HepG2 (cell line): ENCODE data around the gene AUNIP. TPM values are rescaled to one million over a fixed set of nuclear protein-coding genes. Genes with fewer than 3 reads are reported as not detected.

Experiments used
- DNMT3B ChIP-seq: conservative IDR thresholded peaks from 2 replicates; pipeline ENCODE4 v1.6.1; 2016; ENCODE audit warnings: missing biosample characterization, control low read depth
- HNF4A ChIP-seq: sonication (generic); formaldehyde crosslinking; IDR thresholded peaks from 2 replicates; pipeline ENCODE4 v1.4.0; 2020; ENCODE audit warnings: missing genetic modification reagents
- MTF2 ChIP-seq: sonication (generic); formaldehyde crosslinking; IDR thresholded peaks from 2 replicates; pipeline ENCODE4 v1.5.0; 2020; ENCODE audit warnings: missing genetic modification reagents, borderline replicate concordance
- NCOR1 ChIP-seq: fragments of 200-600 bp; sonication (generic); IDR thresholded peaks from 2 replicates; pipeline ENCODE4 v1.7.0; 2017; ENCODE audit warnings: antibody characterized with exemption, low read length, borderline replicate concordance
- SNAPC4 ChIP-seq: sonication (generic); formaldehyde crosslinking; IDR thresholded peaks from 2 replicates; pipeline ENCODE4 v1.4.0; 2020; ENCODE audit warnings: mild to moderate bottlenecking, missing genetic modification reagents
- SRY ChIP-seq: sonication (generic); formaldehyde crosslinking; IDR thresholded peaks from 2 replicates; pipeline ENCODE4 v1.8.0; 2022; ENCODE audit warnings: mild to moderate bottlenecking, missing genetic modification reagents
- XBP1 ChIP-seq: sonication (generic); formaldehyde crosslinking; IDR thresholded peaks from 2 replicates; pipeline ENCODE4 v1.5.0; 2020; ENCODE audit warnings: missing genetic modification reagents
- ZFP1 ChIP-seq: IDR thresholded peaks from 2 replicates; pipeline ENCODE4 v1.6.1; 2016
- ZNF501 ChIP-seq: sonication (generic); formaldehyde crosslinking; IDR thresholded peaks from 2 replicates; pipeline ENCODE4 v1.5.1; 2020; ENCODE audit warnings: mild to moderate bottlenecking, moderate library complexity, missing genetic modification reagents
- ZNF747 ChIP-seq: sonication (generic); formaldehyde crosslinking; IDR thresholded peaks from 2 replicates; pipeline ENCODE4 v1.8.1; 2023; ENCODE audit warnings: missing genetic modification reagents, mild to moderate bottlenecking, borderline replicate concordance
- ZNF772 ChIP-seq: sonication (generic); formaldehyde crosslinking; IDR thresholded peaks from 2 replicates; pipeline ENCODE4 v1.5.0; 2020; ENCODE audit warnings: mild to moderate bottlenecking, missing genetic modification reagents
- polyA plus RNA-seq, 8 experiments: library from polyadenylated mRNA; depleted of rRNA in 3 of 8; stranded (reverse) in 7 of 8; unstranded in 1 of 8; fragments of >200 nt; fragmentation: Illumina TruSeq in 4 of 8; extraction: Trizol in 4 of 8; gene quantifications; 2 replicates each; pipeline versions ENCODE4 v1.2.1 to v1.2.3, GENCODE V29; 2011 to 2016; ENCODE audit warnings: low read depth in 4 of 8, missing spikeins in 1 of 8, mixed read lengths in 1 of 8; ENCODE audit not compliant: insufficient read depth in 1 of 8
- total RNA-seq, 5 experiments: library from RNA; depleted of rRNA; stranded (reverse); fragments of >200 nt; fragmentation: Illumina TruSeq; extraction: Trizol; gene quantifications; 2 replicates each; pipeline ENCODE4 v1.2.3, GENCODE V29; 2016; ENCODE audit warnings: low read depth in 1 of 5
- TF ChIP-seq, protein P1 (sequence below): sonication (generic); formaldehyde crosslinking; IDR thresholded peaks from 2 replicates; pipeline ENCODE4 v1.5.1; 2020; ENCODE audit warnings: missing genetic modification reagents, mild to moderate bottlenecking, borderline replicate concordance
- TF ChIP-seq, protein P2 (sequence below): sonication (generic); formaldehyde crosslinking; IDR thresholded peaks from one replicate; pipeline ENCODE4 v1.5.1; 2020; ENCODE audit warnings: mild to moderate bottlenecking, missing genetic modification reagents; ENCODE audit errors: not compliant biosample characterization

AUNIP gene
- total and polyA plus RNA-seq, 2 of the 13 experiments (the other 11 are each of a cell fraction or from before 2014, with no cell fraction given), result 3.8 to 12.3 TPM

- TF ChIP-seq SNAPC4 (CRISPR knock-in tag), result peak; percentile 41; the same call in 1 of the 2 replicates
- TF ChIP-seq, protein P1, sequence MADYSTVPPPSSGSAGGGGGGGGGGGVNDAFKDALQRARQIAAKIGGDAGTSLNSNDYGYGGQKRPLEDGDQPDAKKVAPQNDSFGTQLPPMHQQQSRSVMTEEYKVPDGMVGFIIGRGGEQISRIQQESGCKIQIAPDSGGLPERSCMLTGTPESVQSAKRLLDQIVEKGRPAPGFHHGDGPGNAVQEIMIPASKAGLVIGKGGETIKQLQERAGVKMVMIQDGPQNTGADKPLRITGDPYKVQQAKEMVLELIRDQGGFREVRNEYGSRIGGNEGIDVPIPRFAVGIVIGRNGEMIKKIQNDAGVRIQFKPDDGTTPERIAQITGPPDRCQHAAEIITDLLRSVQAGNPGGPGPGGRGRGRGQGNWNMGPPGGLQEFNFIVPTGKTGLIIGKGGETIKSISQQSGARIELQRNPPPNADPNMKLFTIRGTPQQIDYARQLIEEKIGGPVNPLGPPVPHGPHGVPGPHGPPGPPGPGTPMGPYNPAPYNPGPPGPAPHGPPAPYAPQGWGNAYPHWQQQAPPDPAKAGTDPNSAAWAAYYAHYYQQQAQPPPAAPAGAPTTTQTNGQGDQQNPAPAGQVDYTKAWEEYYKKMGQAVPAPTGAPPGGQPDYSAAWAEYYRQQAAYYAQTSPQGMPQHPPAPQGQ (CRISPR knock-in tag), result no peak
- no peak for TF ChIP-seq ZNF772 (CRISPR knock-in tag)
- TF ChIP-seq SRY, result peak; percentile 50; the same call in 1 of the 2 replicates
- peak; percentile 56; the same call in 1 of the 2 replicates for TF ChIP-seq ZFP1 (CRISPR knock-in tag)
- no peak for TF ChIP-seq ZNF747 (CRISPR knock-in tag)
- TF ChIP-seq NCOR1, result no peak
- TF ChIP-seq DNMT3B (CRISPR knock-in tag), result no peak
- peak; percentile 70 for TF ChIP-seq ZNF501 (CRISPR knock-in tag)
- no peak; the same call in 1 of the 2 replicates for TF ChIP-seq XBP1
- TF ChIP-seq, protein P2, sequence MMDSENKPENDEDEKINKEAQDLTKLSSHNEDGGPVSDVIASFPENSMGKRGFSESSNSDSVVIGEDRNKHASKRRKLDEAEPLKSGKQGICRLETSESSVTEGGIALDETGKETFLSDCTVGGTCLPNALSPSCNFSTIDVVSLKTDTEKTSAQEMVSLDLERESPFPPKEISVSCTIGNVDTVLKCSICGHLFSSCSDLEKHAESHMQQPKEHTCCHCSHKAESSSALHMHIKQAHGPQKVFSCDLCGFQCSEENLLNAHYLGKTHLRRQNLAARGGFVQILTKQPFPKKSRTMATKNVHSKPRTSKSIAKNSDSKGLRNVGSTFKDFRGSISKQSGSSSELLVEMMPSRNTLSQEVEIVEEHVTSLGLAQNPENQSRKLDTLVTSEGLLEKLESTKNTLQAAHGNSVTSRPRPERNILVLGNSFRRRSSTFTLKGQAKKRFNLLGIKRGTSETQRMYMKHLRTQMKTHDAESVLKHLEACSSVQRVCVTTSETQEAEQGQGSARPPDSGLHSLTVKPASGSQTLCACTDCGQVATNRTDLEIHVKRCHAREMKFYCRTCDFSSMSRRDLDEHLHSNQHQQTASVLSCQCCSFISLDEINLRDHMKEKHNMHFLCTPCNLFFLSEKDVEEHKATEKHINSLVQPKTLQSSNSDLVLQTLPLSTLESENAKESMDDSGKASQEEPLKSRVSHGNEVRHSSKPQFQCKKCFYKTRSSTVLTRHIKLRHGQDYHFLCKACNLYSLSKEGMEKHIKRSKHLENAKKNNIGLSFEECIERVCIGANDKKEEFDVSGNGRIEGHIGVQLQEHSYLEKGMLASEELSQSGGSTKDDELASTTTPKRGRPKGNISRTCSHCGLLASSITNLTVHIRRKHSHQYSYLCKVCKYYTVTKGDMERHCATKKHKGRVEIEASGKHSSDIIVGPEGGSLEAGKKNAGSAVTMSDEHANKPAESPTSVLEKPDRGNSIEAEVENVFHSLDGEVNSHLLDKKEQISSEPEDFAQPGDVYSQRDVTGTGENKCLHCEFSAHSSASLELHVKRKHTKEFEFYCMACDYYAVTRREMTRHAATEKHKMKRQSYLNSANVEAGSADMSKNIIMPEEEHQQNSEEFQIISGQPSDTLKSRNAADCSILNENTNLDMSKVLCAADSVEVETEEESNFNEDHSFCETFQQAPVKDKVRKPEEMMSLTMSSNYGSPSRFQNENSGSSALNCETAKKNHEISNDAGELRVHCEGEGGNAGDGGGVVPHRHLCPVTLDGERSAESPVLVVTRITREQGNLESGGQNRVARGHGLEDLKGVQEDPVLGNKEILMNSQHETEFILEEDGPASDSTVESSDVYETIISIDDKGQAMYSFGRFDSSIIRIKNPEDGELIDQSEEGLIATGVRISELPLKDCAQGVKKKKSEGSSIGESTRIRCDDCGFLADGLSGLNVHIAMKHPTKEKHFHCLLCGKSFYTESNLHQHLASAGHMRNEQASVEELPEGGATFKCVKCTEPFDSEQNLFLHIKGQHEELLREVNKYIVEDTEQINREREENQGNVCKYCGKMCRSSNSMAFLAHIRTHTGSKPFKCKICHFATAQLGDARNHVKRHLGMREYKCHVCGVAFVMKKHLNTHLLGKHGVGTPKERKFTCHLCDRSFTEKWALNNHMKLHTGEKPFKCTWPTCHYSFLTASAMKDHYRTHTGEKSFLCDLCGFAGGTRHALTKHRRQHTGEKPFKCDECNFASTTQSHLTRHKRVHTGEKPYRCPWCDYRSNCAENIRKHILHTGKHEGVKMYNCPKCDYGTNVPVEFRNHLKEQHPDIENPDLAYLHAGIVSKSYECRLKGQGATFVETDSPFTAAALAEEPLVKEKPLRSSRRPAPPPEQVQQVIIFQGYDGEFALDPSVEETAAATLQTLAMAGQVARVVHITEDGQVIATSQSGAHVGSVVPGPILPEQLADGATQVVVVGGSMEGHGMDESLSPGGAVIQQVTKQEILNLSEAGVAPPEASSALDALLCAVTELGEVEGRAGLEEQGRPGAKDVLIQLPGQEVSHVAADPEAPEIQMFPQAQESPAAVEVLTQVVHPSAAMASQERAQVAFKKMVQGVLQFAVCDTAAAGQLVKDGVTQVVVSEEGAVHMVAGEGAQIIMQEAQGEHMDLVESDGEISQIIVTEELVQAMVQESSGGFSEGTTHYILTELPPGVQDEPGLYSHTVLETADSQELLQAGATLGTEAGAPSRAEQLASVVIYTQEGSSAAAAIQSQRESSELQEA (CRISPR knock-in tag), result no peak
- no peak for TF ChIP-seq HNF4A (CRISPR knock-in tag)
- peak; percentile 49; the same call in 1 of the 2 replicates for TF ChIP-seq MTF2 (CRISPR knock-in tag)
Measured at GRCh38 chr1:25858906-25859789, at the start of gene AUNIP (continued).
